Neuron (in vitro differentiated cells): ENCODE measurements around the gene TLL1.

Experiments
- H2AFZ ChIP-seq: one replicate; pipeline ENCODE4 v1.6.1; 2013; ENCODE audit warnings: low read depth, mild to moderate bottlenecking, inconsistent platforms, low read length, moderate library complexity
- H3K27me3 ChIP-seq: one replicate; pipeline ENCODE4 v1.6.1; 2013; ENCODE audit warnings: low read length; ENCODE audit not compliant: insufficient read depth
- H3K36me3 ChIP-seq: one replicate; pipeline ENCODE4 v1.6.1; 2013; ENCODE audit warnings: low read length; ENCODE audit not compliant: insufficient read depth
- H3K4me1 ChIP-seq: one replicate; pipeline ENCODE4 v1.6.1; 2013; ENCODE audit warnings: low read length; ENCODE audit not compliant: insufficient read depth
- H3K4me3 ChIP-seq: 2 replicates; pipeline ENCODE4 v1.5.1; 2013; ENCODE audit warnings: mild to moderate bottlenecking, low read length, moderate library complexity
- H3K9me3 ChIP-seq: one replicate; pipeline ENCODE4 v1.6.1; 2013; ENCODE audit warnings: low read length

The TLL1 gene

DNA sequence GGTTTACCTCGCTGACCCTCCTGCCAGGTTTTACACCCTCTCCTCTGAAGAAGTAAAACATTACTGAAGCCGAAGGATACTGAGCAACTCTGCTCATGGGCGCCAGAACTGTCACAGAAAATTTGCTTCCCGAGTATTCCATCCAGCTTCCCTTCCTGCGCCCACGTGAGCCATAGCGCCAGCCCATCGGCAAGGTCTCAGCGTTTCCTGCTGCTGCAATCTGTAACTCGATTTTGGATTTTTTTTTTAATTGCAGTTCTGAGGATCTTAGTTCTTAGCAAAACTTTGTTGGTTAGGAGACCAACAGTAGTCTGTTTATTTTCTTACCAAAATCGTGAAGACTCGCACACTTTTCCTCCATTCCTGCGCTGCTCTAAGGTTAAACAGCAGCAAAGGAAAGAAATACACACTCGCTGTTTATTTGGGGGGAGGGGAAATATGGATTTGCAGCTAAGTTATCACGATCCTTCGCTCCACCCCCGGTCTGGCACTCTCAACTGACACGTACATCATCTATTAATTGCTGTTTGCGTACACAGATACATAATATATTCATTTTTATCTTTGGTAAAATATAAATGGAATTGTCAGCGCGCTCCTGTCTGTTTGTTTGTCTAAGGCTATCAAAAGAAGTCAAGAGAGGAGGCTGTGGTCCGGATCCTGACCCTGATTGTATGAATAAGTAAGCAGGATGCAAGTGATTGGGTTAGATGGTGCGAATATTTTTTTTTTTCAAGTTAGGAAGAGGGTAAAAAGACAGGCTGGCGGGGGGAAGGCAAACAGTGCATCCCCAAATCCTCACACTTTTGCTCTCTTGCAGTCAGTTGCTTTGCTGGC, at the start of gene TLL1:
TSS of gene TLL1 (plus strand) at position 777 of the 837 bp plus-strand sequence. CDS start 668 bp downstream, outside the sequence.
- H3K4me1 ChIP-seq: peaks cover 24% of the 10 kb centered on the region

DNA sequence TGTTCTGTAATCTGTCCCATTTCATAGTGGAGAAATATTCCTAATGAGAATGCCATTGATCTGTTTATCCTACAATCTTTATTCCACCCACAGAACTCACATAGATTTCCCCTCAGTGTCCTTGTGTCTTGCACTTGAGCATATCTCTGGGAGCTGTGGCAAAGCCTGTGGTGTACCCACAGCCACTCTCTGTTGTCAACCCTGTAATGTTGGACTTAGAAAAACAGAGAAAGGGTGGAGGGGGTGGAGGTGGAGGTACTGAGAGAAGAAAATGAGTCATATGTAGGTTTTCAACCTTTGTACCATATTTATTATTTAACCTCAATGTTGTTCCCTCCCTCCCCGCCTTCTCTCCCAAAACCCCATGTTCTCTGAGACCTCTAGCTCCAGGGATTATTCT, 46.9 kb upstream of the TLL1 start:
- H3K4me3 ChIP-seq: no peak overlapping the region
- H3K27me3 ChIP-seq: no peaks in the 10 kb centered on the region
- H2AFZ ChIP-seq: no peak overlapping the region
- H3K9me3 ChIP-seq: no peaks in the 10 kb centered on the region
- no peaks in the 10 kb centered on the region for H3K4me1 ChIP-seq
- no peaks in the 10 kb centered on the region for H3K36me3 ChIP-seq

More for the DNA sequence above, at the start of gene TLL1:
- peak within 1 kb of the TSS; percentile 51 for H3K4me3 ChIP-seq
- peak within 1 kb of the TSS; percentile 94 for H2AFZ ChIP-seq
- no peaks in the 10 kb centered on the region for H3K36me3 ChIP-seq
- peaks cover 75% of the 10 kb centered on the region for H3K27me3 ChIP-seq
- H3K9me3 ChIP-seq: no peaks in the 10 kb centered on the region

DNA sequence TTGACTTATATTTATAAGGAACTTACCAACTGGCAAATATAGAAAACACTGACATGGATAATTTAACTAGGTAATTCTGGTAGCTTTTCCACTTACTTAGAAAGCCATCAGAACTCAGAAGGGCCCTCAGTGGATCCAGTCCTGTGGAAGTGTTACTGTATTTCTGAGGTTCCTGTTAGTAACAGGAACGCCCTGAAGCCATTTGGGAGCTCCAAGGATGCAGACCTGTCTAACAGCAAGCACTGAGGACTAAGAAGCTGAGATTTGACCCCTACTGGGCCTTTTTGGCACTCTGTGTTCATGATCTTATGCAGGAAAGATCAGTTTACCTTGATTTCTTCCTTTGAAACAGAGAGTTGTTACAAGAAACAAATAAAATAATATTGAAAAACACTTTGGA, 46.0 kb upstream of the TLL1 start:
- no peaks in the 10 kb centered on the region for H3K4me1 ChIP-seq
- H3K9me3 ChIP-seq: no peaks in the 10 kb centered on the region
- no peak overlapping the region for H3K4me3 ChIP-seq
- H3K36me3 ChIP-seq: no peaks in the 10 kb centered on the region
- no peak overlapping the region for H2AFZ ChIP-seq
- no peaks in the 10 kb centered on the region for H3K27me3 ChIP-seq

DNA sequence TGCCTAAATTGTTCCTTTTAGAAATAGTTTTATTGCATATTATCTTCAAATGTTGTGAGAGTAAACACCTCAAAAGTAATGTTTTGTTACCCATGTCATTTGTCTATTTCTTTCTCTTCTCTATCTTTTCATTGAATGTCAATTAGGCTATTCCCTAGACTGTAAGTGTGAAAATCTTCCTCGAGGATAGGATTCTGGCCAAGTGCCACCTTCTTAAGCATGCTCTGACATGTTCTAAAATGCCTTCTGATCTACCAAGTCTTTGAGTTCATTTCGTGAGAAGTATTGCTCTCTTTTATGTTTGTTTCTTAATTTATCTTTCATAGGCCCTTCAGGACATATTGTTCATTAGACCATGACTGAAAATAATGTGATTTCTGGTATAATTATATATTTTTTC, 44.1 kb upstream of the TLL1 start:
- no peak overlapping the region for H2AFZ ChIP-seq
- H3K4me1 ChIP-seq: no peaks in the 10 kb centered on the region
- no peaks in the 10 kb centered on the region for H3K27me3 ChIP-seq
- no peaks in the 10 kb centered on the region for H3K36me3 ChIP-seq
- H3K4me3 ChIP-seq: no peak overlapping the region
- H3K9me3 ChIP-seq: no peaks in the 10 kb centered on the region

DNA sequence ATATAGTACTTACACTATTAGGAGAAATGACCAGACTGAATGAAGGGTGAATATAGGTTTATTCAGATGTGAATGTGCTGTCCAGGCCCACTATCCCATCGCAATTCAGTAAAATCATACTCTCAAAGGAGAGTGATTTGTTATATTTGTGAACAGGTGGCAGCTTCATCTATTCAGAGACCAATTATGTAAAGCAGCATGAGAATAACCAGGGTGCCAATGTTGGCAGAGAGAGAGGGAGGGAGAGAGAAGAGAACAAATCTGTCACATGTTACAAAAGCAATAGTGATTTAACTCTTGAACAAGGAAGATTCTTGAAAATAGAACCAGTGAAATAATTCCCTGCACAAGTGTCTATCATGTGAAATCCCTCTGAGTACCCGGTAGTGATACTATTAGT, 38.9 kb upstream of the TLL1 start:
- H3K4me1 ChIP-seq: no peaks in the 10 kb centered on the region
- no peaks in the 10 kb centered on the region for H3K36me3 ChIP-seq
- H3K4me3 ChIP-seq: no peak overlapping the region
- no peaks in the 10 kb centered on the region for H3K9me3 ChIP-seq
- H2AFZ ChIP-seq: no peak overlapping the region
- H3K27me3 ChIP-seq: no peaks in the 10 kb centered on the region

DNA sequence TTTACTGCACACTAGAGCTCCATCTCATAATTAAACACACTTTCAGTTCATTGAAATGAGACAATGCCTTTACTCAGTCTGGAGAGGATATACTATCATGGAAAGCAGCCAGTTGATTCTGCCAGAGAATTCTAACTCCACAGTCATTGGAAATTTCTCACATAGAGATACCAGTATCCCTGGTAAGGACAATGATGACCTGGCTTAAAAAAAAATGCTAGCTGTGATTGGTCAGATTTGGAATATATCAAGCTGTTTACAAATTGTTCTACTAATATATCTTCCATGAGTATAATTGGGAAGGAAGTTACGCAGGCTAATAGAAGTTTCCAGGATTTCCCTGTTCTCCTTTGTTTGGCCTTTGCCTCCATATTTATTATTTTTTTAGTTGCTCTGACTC, 34.5 kb upstream of the TLL1 start:
- Histone ChIP-seq H2AFZ (no peak overlapping the region), H3K27me3 (no peaks in the 10 kb centered on the region), H3K4me3 (no peak overlapping the region), H3K4me1 (peaks cover 2% of the 10 kb centered on the region), H3K9me3 (no peaks in the 10 kb centered on the region), H3K36me3 (no peaks in the 10 kb centered on the region)

DNA sequence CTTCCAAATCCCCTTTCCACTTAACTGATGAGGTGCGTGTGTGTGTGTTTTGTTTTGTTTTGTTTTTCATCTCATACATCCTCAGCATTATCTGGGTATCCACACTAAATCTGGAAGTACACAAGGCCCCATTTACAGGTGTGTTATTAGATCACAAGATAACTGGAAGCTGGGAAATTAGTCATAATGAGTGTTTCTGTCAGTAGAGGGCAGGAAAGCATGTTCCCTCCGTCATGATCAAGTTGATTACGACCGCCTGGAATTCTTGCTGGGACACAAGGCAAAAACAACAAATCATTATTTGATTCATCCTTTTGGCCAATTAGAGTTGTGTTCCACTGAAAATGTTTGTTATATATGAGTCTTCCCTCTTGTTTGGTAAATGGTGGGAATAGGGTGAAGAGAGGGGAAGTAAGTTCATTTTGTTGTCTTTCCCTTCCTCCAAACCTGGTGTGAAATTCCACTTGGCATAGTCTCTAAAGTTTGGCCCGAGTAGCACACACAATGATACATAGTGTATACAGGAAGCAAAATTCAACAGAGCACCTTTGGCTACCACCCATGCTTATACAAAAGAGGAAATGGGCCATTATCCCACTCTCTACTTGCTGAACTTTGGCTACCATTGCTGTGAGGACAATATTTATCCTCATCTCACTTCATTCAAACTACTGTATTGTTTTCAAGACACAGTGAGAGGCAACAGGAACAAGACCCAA, 33.3 kb upstream of the TLL1 start:
- H3K4me3 ChIP-seq: no peak overlapping the region
- no peak overlapping the region for H2AFZ ChIP-seq
- no peaks in the 10 kb centered on the region for H3K27me3 ChIP-seq
- H3K9me3 ChIP-seq: no peaks in the 10 kb centered on the region
- peaks cover 2% of the 10 kb centered on the region for H3K4me1 ChIP-seq
- H3K36me3 ChIP-seq: no peaks in the 10 kb centered on the region

DNA sequence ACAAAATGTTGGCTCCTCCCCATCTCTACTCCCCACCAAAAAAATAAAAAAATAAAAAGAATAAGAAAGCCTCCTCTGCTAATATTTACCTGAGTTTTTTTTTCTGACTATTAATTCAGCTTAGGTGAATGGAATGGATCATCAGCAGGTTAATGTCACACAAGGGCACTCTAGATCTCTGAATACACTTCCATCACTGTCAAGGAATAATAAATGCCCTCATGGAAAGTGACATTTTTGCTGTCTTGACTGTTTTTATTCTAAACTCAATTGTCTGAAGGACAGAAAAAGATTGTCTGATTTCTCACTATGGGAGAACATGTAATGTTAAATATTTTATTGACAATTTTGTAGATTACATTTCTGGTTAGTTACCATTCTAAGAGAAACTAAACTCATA, 30.4 kb upstream of the TLL1 start:
- no peaks in the 10 kb centered on the region for H3K9me3 ChIP-seq
- H3K27me3 ChIP-seq: no peaks in the 10 kb centered on the region
- H2AFZ ChIP-seq: no peak overlapping the region
- H3K36me3 ChIP-seq: no peaks in the 10 kb centered on the region
- H3K4me1 ChIP-seq: peaks cover 2% of the 10 kb centered on the region
- no peak overlapping the region for H3K4me3 ChIP-seq

DNA sequence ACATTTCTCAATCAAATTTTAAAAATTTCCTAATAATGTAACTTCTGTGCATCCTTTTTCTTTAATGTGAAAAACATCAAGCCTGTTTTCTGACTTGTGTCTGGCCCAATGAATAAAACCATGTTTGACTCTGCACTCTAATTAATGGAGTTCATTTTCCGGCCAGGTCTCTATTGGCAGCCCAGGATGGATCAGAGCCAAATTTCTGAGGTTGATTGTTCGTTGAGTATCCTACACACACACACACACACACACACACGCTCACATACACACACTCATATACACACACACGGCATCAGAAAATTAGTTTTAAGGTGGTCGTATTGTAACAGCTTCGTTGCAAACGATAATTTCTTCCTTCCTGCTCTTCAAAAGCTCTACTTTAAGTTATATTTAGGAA, 28.9 kb upstream of the TLL1 start:
- Histone ChIP-seq H3K36me3 (no peaks in the 10 kb centered on the region), H3K9me3 (no peaks in the 10 kb centered on the region), H3K4me1 (peaks cover 2% of the 10 kb centered on the region)

DNA sequence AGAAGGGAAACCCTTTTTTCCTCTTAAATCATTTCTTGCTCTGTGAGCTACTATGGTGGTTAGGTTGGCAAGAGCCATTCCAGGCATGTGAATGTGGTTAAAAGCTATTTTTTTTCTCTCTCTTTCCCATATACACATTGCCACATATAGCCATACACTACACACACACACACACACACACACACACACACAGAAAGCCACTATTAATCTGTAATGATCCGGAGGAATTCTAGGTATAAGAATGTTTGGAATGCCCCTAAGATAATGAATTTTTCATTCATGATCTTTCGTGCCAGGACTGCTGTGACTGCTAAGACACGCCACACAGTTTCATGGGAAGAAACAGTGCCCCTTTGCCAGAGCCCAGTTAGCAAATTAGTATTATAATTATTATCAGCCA, 21.8 kb upstream of the TLL1 start:
- Histone ChIP-seq H3K4me3 (no peak overlapping the region), H3K27me3 (no peaks in the 10 kb centered on the region), H3K9me3 (no peaks in the 10 kb centered on the region), H3K36me3 (no peaks in the 10 kb centered on the region), H2AFZ (no peak overlapping the region), H3K4me1 (no peaks in the 10 kb centered on the region)

More for the DNA sequence above, 28.9 kb upstream of the TLL1 start:
- H2AFZ ChIP-seq: no peak overlapping the region
- H3K4me3 ChIP-seq: no peak overlapping the region
- no peaks in the 10 kb centered on the region for H3K27me3 ChIP-seq

DNA sequence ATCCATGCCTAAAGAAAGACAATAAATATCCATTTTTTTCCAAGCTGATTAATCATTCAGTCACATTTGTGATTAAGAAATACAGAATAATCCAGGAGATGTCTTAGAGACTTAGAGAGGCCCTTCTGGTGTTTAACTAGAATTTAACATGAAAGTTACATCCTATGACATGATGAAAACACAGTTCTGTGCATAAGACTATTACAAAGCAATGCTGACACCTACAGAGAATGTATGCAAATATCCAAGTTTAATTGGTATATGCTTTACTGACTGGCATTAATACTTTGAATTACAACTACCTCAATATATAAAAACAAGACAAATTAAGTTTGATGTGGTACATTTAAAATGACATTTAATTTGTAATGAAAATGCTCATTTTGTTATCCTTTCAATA, 17.8 kb upstream of the TLL1 start:
- no peaks in the 10 kb centered on the region for H3K36me3 ChIP-seq

DNA sequence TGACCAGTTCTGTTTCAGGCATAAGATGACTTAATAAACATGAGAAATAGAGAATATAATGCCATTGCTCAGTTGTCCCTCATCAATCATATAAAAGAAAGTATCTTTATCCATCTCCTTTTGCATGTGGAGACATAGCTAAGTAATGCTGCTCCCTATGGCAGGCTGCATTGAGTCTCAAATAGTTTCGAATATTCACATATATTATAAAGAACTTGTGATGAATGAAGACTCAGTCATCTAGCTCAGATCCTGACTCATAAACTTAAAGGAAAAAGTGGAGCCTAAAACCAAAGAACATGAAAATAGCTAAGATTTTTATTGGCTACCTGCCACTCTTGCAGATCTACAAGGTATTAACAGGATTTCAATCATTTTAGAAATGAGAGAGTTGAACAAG, 11.7 kb upstream of the TLL1 start:
- Histone ChIP-seq H3K36me3 (no peaks in the 10 kb centered on the region), H2AFZ (no peak overlapping the region), H3K4me3 (no peak overlapping the region), H3K4me1 (no peaks in the 10 kb centered on the region), H3K9me3 (no peaks in the 10 kb centered on the region), H3K27me3 (no peaks in the 10 kb centered on the region)

More for the DNA sequence above, 17.8 kb upstream of the TLL1 start:
- Histone ChIP-seq H3K4me1 (no peaks in the 10 kb centered on the region), H3K27me3 (no peaks in the 10 kb centered on the region), H3K4me3 (no peak overlapping the region), H2AFZ (no peak overlapping the region), H3K9me3 (no peaks in the 10 kb centered on the region)

DNA sequence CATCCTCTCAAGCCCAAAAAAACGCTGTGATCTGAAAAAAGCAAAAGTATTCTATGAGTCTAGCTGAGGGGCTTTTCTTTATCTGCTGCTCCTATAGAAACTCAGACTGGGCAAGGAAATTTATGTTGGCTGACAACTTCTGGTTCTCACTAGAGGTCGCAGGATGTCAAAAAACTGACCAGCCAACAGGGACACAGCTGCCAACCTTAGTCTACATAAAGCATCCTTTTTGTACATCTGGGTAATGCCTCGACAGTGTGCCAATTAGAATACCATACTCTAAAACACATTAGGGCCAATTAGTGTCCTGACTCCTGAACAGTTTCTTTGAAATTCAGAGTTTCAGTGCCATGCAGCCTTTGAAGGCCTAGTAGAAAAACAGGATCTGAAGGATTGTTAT, 8.8 kb upstream of the TLL1 start:
- no peaks in the 10 kb centered on the region for H3K9me3 ChIP-seq
- no peak overlapping the region for H3K4me3 ChIP-seq
- H3K36me3 ChIP-seq: no peaks in the 10 kb centered on the region
- H3K27me3 ChIP-seq: peaks cover 4% of the 10 kb centered on the region
- H2AFZ ChIP-seq: no peak overlapping the region
- no peaks in the 10 kb centered on the region for H3K4me1 ChIP-seq
